ENCODE results near the gene TRIM47. TPM values are rescaled to one million over a fixed set of nuclear protein-coding genes. Genes with fewer than 3 reads are reported as not detected.

Gene TRIM47
- total RNA-seq, 1 experiment from 2014 or later, result 86.7 TPM

DNA sequence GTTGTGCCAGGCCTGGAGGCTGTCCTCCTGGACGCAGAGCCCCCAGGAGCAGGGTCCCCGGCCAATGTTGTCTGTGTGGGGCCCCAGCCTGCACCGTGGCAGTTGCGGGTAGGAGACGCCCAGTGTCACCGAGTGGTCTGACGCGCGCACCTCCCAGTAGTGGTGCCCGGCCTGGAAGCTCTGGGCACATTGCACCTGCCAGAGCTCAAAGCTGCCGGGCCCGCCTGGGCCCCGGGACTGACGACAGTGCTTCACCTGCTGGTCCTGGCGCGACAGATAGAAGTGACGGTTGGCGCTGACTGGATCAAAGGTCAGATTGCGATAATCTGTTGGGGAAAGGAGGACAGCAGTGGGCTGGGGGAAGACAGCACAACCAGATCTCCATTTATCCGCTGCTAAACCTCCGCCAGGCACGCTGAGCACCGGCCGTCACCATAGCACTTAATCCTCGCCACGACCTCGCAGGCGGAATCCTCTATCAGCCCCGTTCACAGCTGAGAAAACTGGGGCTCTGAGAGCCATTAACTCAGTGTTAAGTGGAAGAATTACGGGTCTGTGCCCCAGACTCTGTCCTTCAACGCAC is 12.7 kb upstream of the TRIM47 start:
- intact Hi-C loops (cut with micrococcal nuclease), result no loop called here
- Histone ChIP-seq H3K79me2 (ENCODE audit: insufficient read depth, low read length) (peaks cover 22% of the 10 kb centered on the region; the same call in 1 of the 2 replicates), H3K27ac (ENCODE audit: low read depth, low read length) (no peak overlapping the region), H4K20me1 (ENCODE audit: insufficient read depth) (no peaks in the 10 kb centered on the region), H3K4me2 (ENCODE audit: low read length) (no peak overlapping the region), H2AFZ (ENCODE audit: low read depth, low read length, poor library complexity, severe bottlenecking) (no peak overlapping the region), H3K27me3 (ENCODE audit: insufficient read depth, low read length) (no peaks in the 10 kb centered on the region), H3K4me1 (ENCODE audit: control insufficient read depth in 1 of 2, insufficient read depth in 2 of 2, low read length in 2 of 2) (peaks cover 15 to 33% of the 10 kb centered on the region in 2 experiments), H3K9ac (ENCODE audit: low read length) (no peak overlapping the region), H3K36me3 (ENCODE audit: control insufficient read depth in 1 of 2, insufficient read depth in 2 of 2, low read length in 2 of 2) (no peaks in the 10 kb centered on the region), H3K4me3 (replicated peaks in 1 of 2; ENCODE audit: low read depth in 1 of 2, low read length in 2 of 2) (no peak overlapping the region), H3K9me3 (ENCODE audit: control insufficient read depth in 1 of 2, insufficient read depth in 1 of 2, low read depth in 1 of 2, low read length in 2 of 2) (no peaks in the 10 kb centered on the region), H3K9me2 (ENCODE audit: insufficient read depth) (no peaks in the 10 kb centered on the region)
- ATAC-seq (no peak), DNase-seq (ENCODE audit: low read depth, low spot score) (no peak)
- no peak for TF ChIP-seq POLR2AphosphoS5 (IDR thresholded peaks at IDR 0.05; ENCODE audit: low read depth, low read length)
- TF ChIP-seq, protein P1, sequence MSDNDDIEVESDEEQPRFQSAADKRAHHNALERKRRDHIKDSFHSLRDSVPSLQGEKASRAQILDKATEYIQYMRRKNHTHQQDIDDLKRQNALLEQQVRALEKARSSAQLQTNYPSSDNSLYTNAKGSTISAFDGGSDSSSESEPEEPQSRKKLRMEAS (IDR thresholded peaks at IDR 0.05), result no peak
- no peak for TF ChIP-seq FOSL1 (IDR thresholded peaks at IDR 0.05; ENCODE audit: low read depth)
- TF ChIP-seq YY1 (IDR thresholded peaks at IDR 0.05; ENCODE audit: extremely low read depth, insufficient replicate concordance, low read depth, low read length), result no peak
- TF ChIP-seq, protein P2, sequence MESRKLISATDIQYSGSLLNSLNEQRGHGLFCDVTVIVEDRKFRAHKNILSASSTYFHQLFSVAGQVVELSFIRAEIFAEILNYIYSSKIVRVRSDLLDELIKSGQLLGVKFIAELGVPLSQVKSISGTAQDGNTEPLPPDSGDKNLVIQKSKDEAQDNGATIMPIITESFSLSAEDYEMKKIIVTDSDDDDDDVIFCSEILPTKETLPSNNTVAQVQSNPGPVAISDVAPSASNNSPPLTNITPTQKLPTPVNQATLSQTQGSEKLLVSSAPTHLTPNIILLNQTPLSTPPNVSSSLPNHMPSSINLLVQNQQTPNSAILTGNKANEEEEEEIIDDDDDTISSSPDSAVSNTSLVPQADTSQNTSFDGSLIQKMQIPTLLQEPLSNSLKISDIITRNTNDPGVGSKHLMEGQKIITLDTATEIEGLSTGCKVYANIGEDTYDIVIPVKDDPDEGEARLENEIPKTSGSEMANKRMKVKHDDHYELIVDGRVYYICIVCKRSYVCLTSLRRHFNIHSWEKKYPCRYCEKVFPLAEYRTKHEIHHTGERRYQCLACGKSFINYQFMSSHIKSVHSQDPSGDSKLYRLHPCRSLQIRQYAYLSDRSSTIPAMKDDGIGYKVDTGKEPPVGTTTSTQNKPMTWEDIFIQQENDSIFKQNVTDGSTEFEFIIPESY (IDR thresholded peaks at IDR 0.05; ENCODE audit: extremely low read depth, insufficient replicate concordance, low read length), result no peak
- TF ChIP-seq, protein P3, sequence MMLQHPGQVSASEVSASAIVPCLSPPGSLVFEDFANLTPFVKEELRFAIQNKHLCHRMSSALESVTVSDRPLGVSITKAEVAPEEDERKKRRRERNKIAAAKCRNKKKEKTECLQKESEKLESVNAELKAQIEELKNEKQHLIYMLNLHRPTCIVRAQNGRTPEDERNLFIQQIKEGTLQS (IDR thresholded peaks at IDR 0.05), result no peak
- no peak for TF ChIP-seq CEBPB (IDR thresholded peaks at IDR 0.05; ENCODE audit: low read depth)
- no peak for TF ChIP-seq SRF (IDR thresholded peaks at IDR 0.05; ENCODE audit: low read depth)
- TF ChIP-seq EGR1 (IDR thresholded peaks at IDR 0.05; ENCODE audit: low read depth), result no peak
- TF ChIP-seq TCF7L2 (IDR thresholded peaks at IDR 0.05; ENCODE audit: borderline replicate concordance, extremely low read depth, insufficient read depth, insufficient read length), result no peak
- no peak for TF ChIP-seq EZH2 (IDR thresholded peaks at IDR 0.05)
- no peak for TF ChIP-seq ZNF274 (IDR thresholded peaks at IDR 0.05; ENCODE audit: low read depth, low read length)
- TF ChIP-seq, protein P4, sequence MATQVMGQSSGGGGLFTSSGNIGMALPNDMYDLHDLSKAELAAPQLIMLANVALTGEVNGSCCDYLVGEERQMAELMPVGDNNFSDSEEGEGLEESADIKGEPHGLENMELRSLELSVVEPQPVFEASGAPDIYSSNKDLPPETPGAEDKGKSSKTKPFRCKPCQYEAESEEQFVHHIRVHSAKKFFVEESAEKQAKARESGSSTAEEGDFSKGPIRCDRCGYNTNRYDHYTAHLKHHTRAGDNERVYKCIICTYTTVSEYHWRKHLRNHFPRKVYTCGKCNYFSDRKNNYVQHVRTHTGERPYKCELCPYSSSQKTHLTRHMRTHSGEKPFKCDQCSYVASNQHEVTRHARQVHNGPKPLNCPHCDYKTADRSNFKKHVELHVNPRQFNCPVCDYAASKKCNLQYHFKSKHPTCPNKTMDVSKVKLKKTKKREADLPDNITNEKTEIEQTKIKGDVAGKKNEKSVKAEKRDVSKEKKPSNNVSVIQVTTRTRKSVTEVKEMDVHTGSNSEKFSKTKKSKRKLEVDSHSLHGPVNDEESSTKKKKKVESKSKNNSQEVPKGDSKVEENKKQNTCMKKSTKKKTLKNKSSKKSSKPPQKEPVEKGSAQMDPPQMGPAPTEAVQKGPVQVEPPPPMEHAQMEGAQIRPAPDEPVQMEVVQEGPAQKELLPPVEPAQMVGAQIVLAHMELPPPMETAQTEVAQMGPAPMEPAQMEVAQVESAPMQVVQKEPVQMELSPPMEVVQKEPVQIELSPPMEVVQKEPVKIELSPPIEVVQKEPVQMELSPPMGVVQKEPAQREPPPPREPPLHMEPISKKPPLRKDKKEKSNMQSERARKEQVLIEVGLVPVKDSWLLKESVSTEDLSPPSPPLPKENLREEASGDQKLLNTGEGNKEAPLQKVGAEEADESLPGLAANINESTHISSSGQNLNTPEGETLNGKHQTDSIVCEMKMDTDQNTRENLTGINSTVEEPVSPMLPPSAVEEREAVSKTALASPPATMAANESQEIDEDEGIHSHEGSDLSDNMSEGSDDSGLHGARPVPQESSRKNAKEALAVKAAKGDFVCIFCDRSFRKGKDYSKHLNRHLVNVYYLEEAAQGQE (IDR thresholded peaks at IDR 0.05; ENCODE audit: low read depth), result no peak
- TF ChIP-seq ELF1 (IDR thresholded peaks at IDR 0.05; ENCODE audit: borderline replicate concordance, low read depth), result no peak
- BruUV-seq (replicated peaks), result no TSS peak
- POLR2A ChIA-PET, result interaction anchor here (3.4 kb wide), 1 partner anchor 12 kb away, joined by 15 read pairs; the partner anchor contains the start of gene TRIM47
- CTCF ChIA-PET, result no interaction called here
- RAD21 ChIA-PET (ENCODE audit: low non-redundant PET in 1 of 2, low total read pairs in 2 of 2, uncharacterized antibody in 2 of 2, unreplicated experiment in 2 of 2), result interaction anchor here in 1 of 2 experiments (0.6 kb wide), 1 partner anchor 11 kb away, joined by 3 read pairs; no protein-coding TSS in a partner anchor

Data from HCT116 (cell line).